IMR-90 (cell line): ENCODE data around the gene RASSF5. TPM values are rescaled to one million over a fixed set of nuclear protein-coding genes. Genes with fewer than 3 reads are reported as not detected.

Experiments
- ATAC-seq: fragments of 200-7000 bp; cut with Tn5 transposase; 2 replicates; pipeline ENCODE4 v1.9.1; 2020; ENCODE audit warnings: low read depth, mild to moderate bottlenecking, moderate library complexity
- BruUV-seq: library from RNA; stranded (reverse); fragments of 400-500 nt; replicated peaks from 2 replicates; lab custom pipeline; 2021; lab: Mats Ljungman, UMichigan
- CTCF ChIA-PET: fragments of 300-600 bp; formaldehyde crosslinking; extraction: SDS; loops from one replicate; lab custom pipeline; 2021; ENCODE audit warnings: antibody characterized with exemption; lab: Yijun Ruan, JAX
- POLR2A ChIA-PET: fragments of 300-600 bp; sonication (Branson Sonifier 250); formaldehyde crosslinking; loops from one replicate; lab custom pipeline; 2022; ENCODE audit warnings: antibody characterized with exemption; ENCODE audit not compliant: unreplicated experiment; lab: Charles Lee
- DNase-seq: peaks from one replicate; pipeline ENCODE4 v3.0.0; 2013
- H2AFZ ChIP-seq: replicated peaks from 2 replicates; pipeline ENCODE3; 2013; ENCODE audit warnings: low read length, mild to moderate bottlenecking; ENCODE audit not compliant: poor library complexity
- H2AK5ac ChIP-seq: 2 replicates; pipeline ENCODE4 v1.6.1; 2013; ENCODE audit warnings: low read depth, low read length, inconsistent platforms
- H2AK9ac ChIP-seq: replicated peaks from 2 replicates; pipeline ENCODE3; 2013; ENCODE audit warnings: mild to moderate bottlenecking, low read depth, low read length, moderate library complexity; ENCODE audit not compliant: poor library complexity
- H2BK120ac ChIP-seq: 2 replicates; pipeline ENCODE4 v1.6.1; 2013; ENCODE audit warnings: low read depth, low read length, inconsistent platforms
- H2BK15ac ChIP-seq: 3 replicates; pipeline ENCODE4 v1.6.1; 2013; ENCODE audit warnings: low read depth, low read length, inconsistent platforms
- H2BK20ac ChIP-seq: 2 replicates; pipeline ENCODE4 v1.6.1; 2013; ENCODE audit warnings: low read depth, mild to moderate bottlenecking, inconsistent platforms, low read length, moderate library complexity
- H2BK5ac ChIP-seq: 2 replicates; pipeline ENCODE4 v1.6.1; 2013; ENCODE audit warnings: mild to moderate bottlenecking, low read depth, low read length, inconsistent platforms; ENCODE audit not compliant: poor library complexity, severe bottlenecking
- H3K14ac ChIP-seq: replicated peaks from 2 replicates; pipeline ENCODE4 v1.6.1; 2013; ENCODE audit warnings: low read depth, low read length, inconsistent platforms
- H3K18ac ChIP-seq: 2 replicates; pipeline ENCODE4 v1.6.1; 2013; ENCODE audit warnings: low read depth, low read length, control low read depth
- H3K23ac ChIP-seq: 2 replicates; pipeline ENCODE4 v1.6.1; 2013; ENCODE audit warnings: low read depth, low read length, inconsistent platforms
- H3K27ac ChIP-seq: 2 replicates; pipeline ENCODE4 v1.5.1; 2013; ENCODE audit warnings: mild to moderate bottlenecking, control low read depth, low read length; ENCODE audit not compliant: insufficient read depth
- H3K27me3 ChIP-seq: 2 replicates; pipeline ENCODE4 v1.6.1; 2013; ENCODE audit warnings: low read length; ENCODE audit not compliant: control insufficient read depth, insufficient read depth
- H3K36me3 ChIP-seq: 2 replicates; pipeline ENCODE4 v1.6.1; 2013; ENCODE audit warnings: low read length, mixed read lengths; ENCODE audit not compliant: control insufficient read depth, insufficient read depth
- H3K4ac ChIP-seq: 2 replicates; pipeline ENCODE4 v1.6.1; 2013; ENCODE audit warnings: low read depth, low read length, inconsistent platforms
- H3K4me1 ChIP-seq: 2 replicates; pipeline ENCODE4 v1.6.1; 2013; ENCODE audit warnings: low read length, mixed read lengths; ENCODE audit not compliant: control insufficient read depth, insufficient read depth
- H3K4me2 ChIP-seq: 2 replicates; pipeline ENCODE4 v1.6.1; 2013; ENCODE audit warnings: low read depth, mild to moderate bottlenecking, control low read depth, low read length, moderate library complexity
- H3K4me3 ChIP-seq: 2 replicates; pipeline ENCODE4 v1.5.1; 2013; ENCODE audit warnings: low read depth, mild to moderate bottlenecking, control low read depth, low read length, moderate library complexity; ENCODE audit not compliant: insufficient read depth
- H3K56ac ChIP-seq: 2 replicates; pipeline ENCODE4 v1.6.1; 2013; ENCODE audit warnings: low read length, inconsistent platforms; ENCODE audit not compliant: insufficient read depth; ENCODE audit errors: extremely low read depth
- H3K79me1 ChIP-seq, 2 experiments: 2 replicates each; pipeline ENCODE4 v1.6.1; 2013; ENCODE audit warnings: low read length in 2 of 2, inconsistent platforms in 1 of 2, low read depth in 1 of 2
- H3K9ac ChIP-seq: 2 replicates; pipeline ENCODE4 v1.6.1; 2013; ENCODE audit warnings: low read depth, low read length, control low read depth
- H3K9me1 ChIP-seq: 2 replicates; pipeline ENCODE4 v1.6.1; 2013; ENCODE audit warnings: low read length, inconsistent platforms; ENCODE audit not compliant: insufficient read depth
- H3K9me3 ChIP-seq: 2 replicates; pipeline ENCODE4 v1.6.1; 2013; ENCODE audit warnings: low read length; ENCODE audit not compliant: control insufficient read depth, insufficient read depth
- H4K20me1 ChIP-seq: 2 replicates; pipeline ENCODE4 v1.6.1; 2013; ENCODE audit warnings: low read length, inconsistent platforms; ENCODE audit not compliant: insufficient read depth
- H4K5ac ChIP-seq: 2 replicates; pipeline ENCODE4 v1.6.1; 2013; ENCODE audit warnings: mild to moderate bottlenecking, low read depth, low read length, control low read depth
- H4K8ac ChIP-seq, 2 experiments: 2 replicates each; pipeline ENCODE4 v1.6.1; 2013; ENCODE audit warnings: low read depth in 2 of 2, low read length in 2 of 2, control low read depth in 1 of 2, inconsistent platforms in 1 of 2
- H4K91ac ChIP-seq: 2 replicates; pipeline ENCODE4 v1.6.1; 2013; ENCODE audit warnings: low read depth, low read length, inconsistent platforms; ENCODE audit not compliant: insufficient read depth
- BHLHE40 ChIP-seq: fragments of 150-350 bp; IDR thresholded peaks from 2 replicates; pipeline ENCODE4 v1.6.1; 2016; ENCODE audit warnings: mild to moderate bottlenecking, low read depth, low read length
- CEBPB ChIP-seq: IDR thresholded peaks from 2 replicates; pipeline ENCODE4 v1.6.1; 2012; ENCODE audit warnings: low read depth, low read length, improper control_type of control experiment
- CHD1 ChIP-seq: IDR thresholded peaks from 2 replicates; pipeline ENCODE4 v1.6.1; 2012; ENCODE audit warnings: low read depth, low read length, improper control_type of control experiment
- MAZ ChIP-seq: IDR thresholded peaks from 2 replicates; pipeline ENCODE4 v1.6.1; 2012; ENCODE audit warnings: low read depth, mild to moderate bottlenecking, low read length, improper control_type of control experiment, moderate library complexity, borderline replicate concordance
- NFE2L2 ChIP-seq: fragments of 150-350 bp; IDR thresholded peaks from 2 replicates; pipeline ENCODE4 v1.6.1; 2016; ENCODE audit warnings: low read depth, mild to moderate bottlenecking, low read length
- POLR2A ChIP-seq: IDR thresholded peaks from 2 replicates; pipeline ENCODE4 v1.6.1; 2012; ENCODE audit warnings: mild to moderate bottlenecking, low read depth, low read length
- RAD21 ChIP-seq: IDR thresholded peaks from 2 replicates; pipeline ENCODE4 v1.6.1; 2012; ENCODE audit warnings: low read length, improper control_type of control experiment
- RCOR1 ChIP-seq: IDR thresholded peaks from 2 replicates; pipeline ENCODE4 v1.6.1; 2012; ENCODE audit warnings: mild to moderate bottlenecking, low read length, improper control_type of control experiment; ENCODE audit not compliant: insufficient replicate concordance
- RFX5 ChIP-seq: IDR thresholded peaks from 2 replicates; pipeline ENCODE4 v1.8.0; 2012; ENCODE audit warnings: low read depth, mild to moderate bottlenecking, low read length, moderate library complexity
- SMC3 ChIP-seq: fragments of 150-350 bp; IDR thresholded peaks from 2 replicates; pipeline ENCODE4 v1.6.1; 2016; ENCODE audit warnings: low read depth, mild to moderate bottlenecking, antibody characterized with exemption, low read length, moderate library complexity
- WGBS, 2 experiments: methylation state at CpG; one replicate each; pipeline versions ENCODE4 v1.1.5 to v1.1.7; 2013; ENCODE audit warnings: missing lambda C conversion rate in 2 of 2; ENCODE audit not compliant: insufficient read length in 1 of 2; ENCODE audit errors: extremely low coverage in 2 of 2; 5-methylcytosine and 5-hydroxymethylcytosine counted together
- dilution Hi-C: fragments of 300-500 bp; cut with HindIII; formaldehyde crosslinking; loops from one replicate; pipeline ENCODE4 v1.14.3; 2018; ENCODE audit warnings: low sequenced_read_pairs; ENCODE audit not compliant: unreplicated experiment
- in situ Hi-C: fragments of 300-500 bp; cut with MboI; formaldehyde crosslinking; loops from 3 replicates; pipeline ENCODE4 v1.14.3; 2019; ENCODE audit warnings: low sequenced_read_pairs, inconsistent platforms, mixed read lengths
- intact Hi-C: fragments of 100-400 bp; cut with micrococcal nuclease; formaldehyde crosslinking; loops from 2 replicates; pipeline ENCODE4 v1.10.0; 2022
- polyA plus RNA-seq, 3 experiments: library from polyadenylated mRNA; depleted of rRNA; stranded (reverse); fragments of >200 nt; gene quantifications; 2 replicates each; pipeline ENCODE4 v1.2.3, GENCODE V29; 2012; ENCODE audit warnings: low replicate concordance in 1 of 3
- total RNA-seq: library from RNA; depleted of rRNA; stranded (reverse); fragments of >200 nt; gene quantifications from 2 replicates; pipeline ENCODE4 v1.2.3, GENCODE V29; 2012
- TF ChIP-seq, protein P1 (sequence below): fragments of 150-350 bp; IDR thresholded peaks from 2 replicates; pipeline ENCODE4 v1.6.1; 2017; ENCODE audit warnings: mild to moderate bottlenecking, antibody characterized with exemption, low read length, low read depth
- TF ChIP-seq, protein P2 (sequence below): fragments of 150-350 bp; IDR thresholded peaks from 2 replicates; pipeline ENCODE4 v1.6.1; 2016; ENCODE audit warnings: low read depth, mild to moderate bottlenecking, low read length, moderate library complexity, borderline replicate concordance

Gene RASSF5
- total and polyA plus RNA-seq, 2 of the 4 experiments (the other 2 are of a cell fraction): 0.18 to 1.1 TPM

DNA sequence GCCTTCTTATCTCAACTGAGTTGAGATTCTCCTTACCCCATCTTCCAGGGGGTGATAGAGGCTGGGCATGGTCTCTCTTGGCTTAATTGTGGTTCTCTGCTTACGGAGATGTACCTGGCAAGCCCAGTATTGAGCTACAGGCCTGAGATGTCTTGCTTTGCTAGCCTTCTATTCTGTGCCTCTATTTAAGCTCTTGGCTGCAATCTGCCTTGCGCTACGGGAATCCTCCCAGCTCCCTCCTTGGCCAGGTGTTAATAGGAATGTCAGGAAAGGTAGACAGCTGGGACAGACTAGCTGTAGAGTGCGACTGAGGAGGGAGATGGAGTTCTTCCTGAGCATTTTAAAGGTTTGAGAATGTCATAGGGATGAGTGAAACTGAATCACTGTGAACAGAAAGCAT, 47.6 kb upstream of the RASSF5 start:
- POLR2A ChIA-PET: no interaction called here
- WGBS, 2 experiments: 90% methylated on average over 2 of the region's 4 CpGs; no CpG with 5 or more reads in 1 of the 2 experiments
- no peak overlapping the region for H2AK5ac ChIP-seq

More for the DNA sequence above, 47.6 kb upstream of the RASSF5 start:
- H3K27me3 ChIP-seq: no peaks in the 10 kb centered on the region
- H3K9me1 ChIP-seq: peaks cover 23% of the 10 kb centered on the region
- H2BK15ac ChIP-seq: no peak overlapping the region
- no peak overlapping the region for H3K27ac ChIP-seq
- ATAC-seq (no peak), DNase-seq (no peak)
- no peak overlapping the region for H4K91ac ChIP-seq
- peaks cover 31% of the 10 kb centered on the region for H3K36me3 ChIP-seq
- BruUV-seq: no TSS peak
- H3K4me2 ChIP-seq: no peak overlapping the region
- no peak overlapping the region for H4K5ac ChIP-seq
- H4K20me1 ChIP-seq: no peaks in the 10 kb centered on the region
- intact Hi-C loops (no loop called here), in situ Hi-C loops (no loop called here), dilution Hi-C loops (no loop called here)
- H3K4me1 ChIP-seq: peaks cover 11% of the 10 kb centered on the region
- CTCF ChIA-PET: no interaction called here
- H3K9ac ChIP-seq: no peak overlapping the region
- H3K4ac ChIP-seq: no peak overlapping the region
- no peak overlapping the region for H3K14ac ChIP-seq
- H3K23ac ChIP-seq: no peak overlapping the region
- H3K4me3 ChIP-seq: no peak overlapping the region
- no peak overlapping the region for H2AFZ ChIP-seq
- no peak overlapping the region for H3K56ac ChIP-seq
- no peak for TF ChIP-seq CHD1
- TF ChIP-seq POLR2A: no peak
- TF ChIP-seq BHLHE40: no peak
- no peak for TF ChIP-seq SMC3
- TF ChIP-seq MAZ: no peak
- no peak for TF ChIP-seq RCOR1
- no peak for TF ChIP-seq CEBPB
- TF ChIP-seq, protein P1, sequence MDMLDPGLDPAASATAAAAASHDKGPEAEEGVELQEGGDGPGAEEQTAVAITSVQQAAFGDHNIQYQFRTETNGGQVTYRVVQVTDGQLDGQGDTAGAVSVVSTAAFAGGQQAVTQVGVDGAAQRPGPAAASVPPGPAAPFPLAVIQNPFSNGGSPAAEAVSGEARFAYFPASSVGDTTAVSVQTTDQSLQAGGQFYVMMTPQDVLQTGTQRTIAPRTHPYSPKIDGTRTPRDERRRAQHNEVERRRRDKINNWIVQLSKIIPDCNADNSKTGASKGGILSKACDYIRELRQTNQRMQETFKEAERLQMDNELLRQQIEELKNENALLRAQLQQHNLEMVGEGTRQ: no peak
- no peak for TF ChIP-seq RAD21
- TF ChIP-seq, protein P2, sequence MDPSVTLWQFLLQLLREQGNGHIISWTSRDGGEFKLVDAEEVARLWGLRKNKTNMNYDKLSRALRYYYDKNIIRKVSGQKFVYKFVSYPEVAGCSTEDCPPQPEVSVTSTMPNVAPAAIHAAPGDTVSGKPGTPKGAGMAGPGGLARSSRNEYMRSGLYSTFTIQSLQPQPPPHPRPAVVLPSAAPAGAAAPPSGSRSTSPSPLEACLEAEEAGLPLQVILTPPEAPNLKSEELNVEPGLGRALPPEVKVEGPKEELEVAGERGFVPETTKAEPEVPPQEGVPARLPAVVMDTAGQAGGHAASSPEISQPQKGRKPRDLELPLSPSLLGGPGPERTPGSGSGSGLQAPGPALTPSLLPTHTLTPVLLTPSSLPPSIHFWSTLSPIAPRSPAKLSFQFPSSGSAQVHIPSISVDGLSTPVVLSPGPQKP: no peak
- TF ChIP-seq RFX5: no peak
- no peak for TF ChIP-seq NFE2L2
- H2AK9ac ChIP-seq: no peak overlapping the region
- no peak overlapping the region for H2BK120ac ChIP-seq
- H2BK20ac ChIP-seq: no peak overlapping the region
- no peak overlapping the region for H2BK5ac ChIP-seq
- H3K18ac ChIP-seq: no peak overlapping the region
- H3K9me3 ChIP-seq: no peaks in the 10 kb centered on the region
- no peak overlapping the region for H4K8ac ChIP-seq
- peaks cover 0 to 4% of the 10 kb centered on the region in 2 experiments; a peak in 1 of 4 replicates for H3K79me1 ChIP-seq
